H9 (cell line): ENCODE data around the gene TMEM141. TPM values are rescaled to one million over a fixed set of nuclear protein-coding genes. Genes with fewer than 3 reads are reported as not detected.

ENCODE experiments used
- DNase-seq: peaks from one replicate; pipeline ENCODE4 v3.0.0-alpha.2; 2017
- H2AFZ ChIP-seq: one replicate; pipeline ENCODE4 v1.6.1; 2013; ENCODE audit warnings: mild to moderate bottlenecking, low read length, control low read depth, moderate library complexity
- H2AK5ac ChIP-seq: 2 replicates; pipeline ENCODE4 v1.6.1; 2013; ENCODE audit warnings: low read length, control low read depth, mixed read lengths; ENCODE audit not compliant: insufficient read length
- H2BK120ac ChIP-seq: one replicate; pipeline ENCODE4 v1.6.1; 2013; ENCODE audit warnings: low read depth, mild to moderate bottlenecking, low read length, control low read depth, inconsistent platforms; ENCODE audit not compliant: poor library complexity, severe bottlenecking
- H2BK12ac ChIP-seq: 2 replicates; pipeline ENCODE4 v1.6.1; 2013; ENCODE audit warnings: low read length, control low read depth, mixed read lengths, low read depth; ENCODE audit not compliant: insufficient read length
- H2BK15ac ChIP-seq: 2 replicates; pipeline ENCODE4 v1.6.1; 2013; ENCODE audit warnings: low read depth, low read length, control low read depth
- H2BK20ac ChIP-seq: one replicate; pipeline ENCODE4 v1.6.1; 2013; ENCODE audit warnings: low read depth, mild to moderate bottlenecking, low read length, control low read depth, inconsistent platforms; ENCODE audit not compliant: poor library complexity, severe bottlenecking
- H2BK5ac ChIP-seq: 2 replicates; pipeline ENCODE4 v1.6.1; 2013; ENCODE audit warnings: low read length, control low read depth, mixed read lengths; ENCODE audit not compliant: insufficient read length
- H3K14ac ChIP-seq: 2 replicates; pipeline ENCODE4 v1.6.1; 2013; ENCODE audit warnings: low read length, control low read depth; ENCODE audit not compliant: insufficient read depth
- H3K18ac ChIP-seq: 2 replicates; pipeline ENCODE4 v1.6.1; 2013; ENCODE audit warnings: low read depth, mild to moderate bottlenecking, mixed read lengths, low read length, control low read depth; ENCODE audit not compliant: insufficient read length
- H3K23ac ChIP-seq: 2 replicates; pipeline ENCODE4 v1.6.1; 2013; ENCODE audit warnings: low read length, control low read depth, mixed read lengths, low read depth; ENCODE audit not compliant: insufficient read length
- H3K23me2 ChIP-seq: 2 replicates; pipeline ENCODE4 v1.6.1; 2013; ENCODE audit warnings: low read depth, mild to moderate bottlenecking, mixed read lengths, low read length, control low read depth; ENCODE audit not compliant: insufficient read length, poor library complexity, severe bottlenecking
- H3K27ac ChIP-seq: 2 replicates; pipeline ENCODE4 v1.5.1; 2013; ENCODE audit warnings: low read length, control low read depth, mixed read lengths, low read depth; ENCODE audit not compliant: insufficient read length
- H3K27me3 ChIP-seq: 2 replicates; pipeline ENCODE4 v1.6.1; 2013; ENCODE audit warnings: low read length, control low read depth, inconsistent platforms; ENCODE audit not compliant: insufficient read depth
- H3K4ac ChIP-seq: 2 replicates; pipeline ENCODE4 v1.6.1; 2013; ENCODE audit warnings: low read depth, mild to moderate bottlenecking, control low read depth, inconsistent platforms, low read length, moderate library complexity
- H3K4me1 ChIP-seq: 2 replicates; pipeline ENCODE4 v1.6.1; 2013; ENCODE audit warnings: low read length, control low read depth, inconsistent platforms; ENCODE audit not compliant: insufficient read depth
- H3K4me2 ChIP-seq: 2 replicates; pipeline ENCODE4 v1.6.1; 2013; ENCODE audit warnings: low read length, control low read depth, mixed read lengths; ENCODE audit not compliant: insufficient read length, insufficient read depth
- H3K56ac ChIP-seq: 2 replicates; pipeline ENCODE4 v1.6.1; 2013; ENCODE audit warnings: low read depth, mild to moderate bottlenecking, mixed read lengths, low read length, control low read depth; ENCODE audit not compliant: insufficient read length
- H3K79me1 ChIP-seq: 2 replicates; pipeline ENCODE4 v1.6.1; 2013; ENCODE audit warnings: low read depth, mild to moderate bottlenecking, moderate library complexity, low read length, control low read depth, inconsistent platforms; ENCODE audit not compliant: insufficient read depth, poor library complexity, severe bottlenecking
- H3K79me2 ChIP-seq: 2 replicates; pipeline ENCODE4 v1.6.1; 2013; ENCODE audit warnings: low read length, control low read depth, inconsistent platforms; ENCODE audit not compliant: insufficient read depth
- H3K9ac ChIP-seq: 2 replicates; pipeline ENCODE4 v1.6.1; 2013; ENCODE audit warnings: low read length, control low read depth, mixed read lengths; ENCODE audit not compliant: insufficient read length; ENCODE audit errors: extremely low read depth
- H3K9me3 ChIP-seq: one replicate; pipeline ENCODE4 v1.6.1; 2013; ENCODE audit warnings: low read depth, low read length, inconsistent platforms; ENCODE audit not compliant: control insufficient read depth
- H3T11ph ChIP-seq: one replicate; pipeline ENCODE4 v1.6.1; 2013; ENCODE audit warnings: mild to moderate bottlenecking, low read length, control low read depth, inconsistent platforms
- H4K20me1 ChIP-seq: one replicate; pipeline ENCODE4 v1.6.1; 2013; ENCODE audit not compliant: control insufficient read depth, insufficient read length, insufficient read depth
- H4K5ac ChIP-seq: 2 replicates; pipeline ENCODE4 v1.6.1; 2013; ENCODE audit warnings: low read depth, mild to moderate bottlenecking, mixed read lengths, low read length, control low read depth; ENCODE audit not compliant: insufficient read length
- H4K8ac ChIP-seq: replicated peaks from 2 replicates; pipeline ENCODE4 v1.6.1; 2013; ENCODE audit warnings: low read length, control low read depth, mixed read lengths, low read depth; ENCODE audit not compliant: insufficient read length
- H4K91ac ChIP-seq: 2 replicates; pipeline ENCODE4 v1.6.1; 2013; ENCODE audit warnings: low read depth, mild to moderate bottlenecking, moderate library complexity, mixed read lengths, low read length, control low read depth; ENCODE audit not compliant: insufficient read length
- H3K27ac Mint-ChIP-seq, 3 experiments: 2 replicates in 2 of 3; 3 replicates in 1 of 3; pipeline ENCODE4 v1.8.0; 2020 to 2021; ENCODE audit warnings: mixed read lengths in 3 of 3, mild to moderate bottlenecking in 1 of 3, moderate library complexity in 1 of 3
- H3K27me3 Mint-ChIP-seq: 2 replicates; pipeline ENCODE4 v1.8.0; 2021; ENCODE audit warnings: low read depth, mild to moderate bottlenecking, moderate library complexity, mixed read lengths
- H3K36me3 Mint-ChIP-seq, 3 experiments: 2 replicates in 2 of 3; 3 replicates in 1 of 3; pipeline ENCODE4 v1.8.0; 2020 to 2021; ENCODE audit warnings: low read depth in 3 of 3, mixed read lengths in 3 of 3; ENCODE audit not compliant: insufficient read depth in 1 of 3
- H3K4me1 Mint-ChIP-seq, 2 experiments: 2 replicates each; pipeline ENCODE4 v1.8.0; 2020; ENCODE audit warnings: mixed read lengths in 2 of 2
- H3K4me3 Mint-ChIP-seq, 2 experiments: 2 replicates in 1 of 2; 3 replicates in 1 of 2; pipeline ENCODE4 v1.8.0; 2020 to 2021; ENCODE audit warnings: mild to moderate bottlenecking in 2 of 2, mixed read lengths in 2 of 2, moderate library complexity in 1 of 2
- H3K9me3 Mint-ChIP-seq, 2 experiments: 2 replicates in 1 of 2; 3 replicates in 1 of 2; pipeline ENCODE4 v1.8.0; 2020; ENCODE audit warnings: mild to moderate bottlenecking in 2 of 2, mixed read lengths in 2 of 2, moderate library complexity in 1 of 2
- WGBS: extraction: QIAGEN DNeasy Blood & Tissue Kit; methylation state at CpG from one replicate; pipeline ENCODE4 v1.1.7; 2013; ENCODE audit warnings: missing lambda C conversion rate, low lambda C conversion rate, mixed read lengths; ENCODE audit not compliant: insufficient read length; ENCODE audit errors: extremely low coverage; 5-methylcytosine and 5-hydroxymethylcytosine counted together
- total RNA-seq: library from RNA; stranded (reverse); gene quantifications from 2 replicates; pipeline ENCODE4 v1.2.1, GENCODE V29; 2021
- TF ChIP-seq, protein P1 (sequence below): fragments of 200-600 bp; sonication (generic); conservative IDR thresholded peaks from 3 replicates; pipeline ENCODE4 v1.8.0; 2021; ENCODE audit warnings: antibody characterized with exemption, mild to moderate bottlenecking

TMEM141 gene
- total RNA-seq, 1 experiment from 2014 or later = 55.2 TPM

DNA sequence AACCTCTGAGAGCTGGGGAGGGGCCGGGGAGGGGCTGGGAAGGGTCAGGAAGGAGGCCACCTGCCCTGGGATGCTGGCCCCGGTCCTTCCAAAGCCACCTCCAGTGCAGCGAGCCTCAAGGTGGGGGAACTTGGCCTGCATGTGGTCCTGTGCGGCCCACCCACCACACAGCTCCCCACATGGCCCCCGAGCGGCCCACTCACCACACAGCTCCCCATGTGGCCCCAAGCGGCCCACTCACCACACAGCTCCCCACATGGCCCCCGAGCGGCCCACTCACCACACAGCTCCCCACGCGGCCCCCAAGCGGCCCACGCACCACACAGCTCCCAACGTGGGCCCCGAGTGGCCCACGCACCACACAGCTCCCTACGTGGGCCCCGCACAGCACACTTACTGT is 46.4 kb upstream of the TMEM141 start:
- H2BK5ac ChIP-seq = no peak overlapping the region
- peaks cover 3% of the 10 kb centered on the region for H3K23me2 ChIP-seq
- no peak overlapping the region for H2BK120ac ChIP-seq
- H4K8ac ChIP-seq = no peak overlapping the region
- no peak overlapping the region for H3K27ac Mint-ChIP-seq
- no peak overlapping the region for H2AFZ ChIP-seq
- H3K9ac ChIP-seq = no peak overlapping the region
- H3K79me2 ChIP-seq = no peaks in the 10 kb centered on the region
- H3K4me1 ChIP-seq = no peaks in the 10 kb centered on the region
- H3K9me3 ChIP-seq = no peaks in the 10 kb centered on the region
- no peak overlapping the region for H3K4me2 ChIP-seq
- H3K4me1 Mint-ChIP-seq = peaks cover 0 to 16% of the 10 kb centered on the region in 2 experiments; a peak in 1 of 4 replicates
- no peak overlapping the region for H3K18ac ChIP-seq
- no peak for DNase-seq
- no peak overlapping the region for H3K23ac ChIP-seq
- H4K20me1 ChIP-seq = no peaks in the 10 kb centered on the region
- H3K4me3 Mint-ChIP-seq = no peak overlapping the region
- H3K27ac ChIP-seq = no peak overlapping the region
- H2BK15ac ChIP-seq = no peak overlapping the region
- H2AK5ac ChIP-seq = no peak overlapping the region
- no peaks in the 10 kb centered on the region for H3K36me3 Mint-ChIP-seq
- WGBS = no CpG with 5 or more reads among the region's 18 CpGs
- H3K9me3 Mint-ChIP-seq = no peaks in the 10 kb centered on the region
- no peak overlapping the region for H4K5ac ChIP-seq
- H2BK20ac ChIP-seq = no peak overlapping the region
- H3K27me3 ChIP-seq = no peaks in the 10 kb centered on the region
- no peak overlapping the region for H3K56ac ChIP-seq
- no peaks in the 10 kb centered on the region for H3K79me1 ChIP-seq
- TF ChIP-seq, protein P1, sequence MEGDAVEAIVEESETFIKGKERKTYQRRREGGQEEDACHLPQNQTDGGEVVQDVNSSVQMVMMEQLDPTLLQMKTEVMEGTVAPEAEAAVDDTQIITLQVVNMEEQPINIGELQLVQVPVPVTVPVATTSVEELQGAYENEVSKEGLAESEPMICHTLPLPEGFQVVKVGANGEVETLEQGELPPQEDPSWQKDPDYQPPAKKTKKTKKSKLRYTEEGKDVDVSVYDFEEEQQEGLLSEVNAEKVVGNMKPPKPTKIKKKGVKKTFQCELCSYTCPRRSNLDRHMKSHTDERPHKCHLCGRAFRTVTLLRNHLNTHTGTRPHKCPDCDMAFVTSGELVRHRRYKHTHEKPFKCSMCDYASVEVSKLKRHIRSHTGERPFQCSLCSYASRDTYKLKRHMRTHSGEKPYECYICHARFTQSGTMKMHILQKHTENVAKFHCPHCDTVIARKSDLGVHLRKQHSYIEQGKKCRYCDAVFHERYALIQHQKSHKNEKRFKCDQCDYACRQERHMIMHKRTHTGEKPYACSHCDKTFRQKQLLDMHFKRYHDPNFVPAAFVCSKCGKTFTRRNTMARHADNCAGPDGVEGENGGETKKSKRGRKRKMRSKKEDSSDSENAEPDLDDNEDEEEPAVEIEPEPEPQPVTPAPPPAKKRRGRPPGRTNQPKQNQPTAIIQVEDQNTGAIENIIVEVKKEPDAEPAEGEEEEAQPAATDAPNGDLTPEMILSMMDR = no peak
- no peak overlapping the region for H3T11ph ChIP-seq
- no peak overlapping the region for H3K4ac ChIP-seq
- H2BK12ac ChIP-seq = no peak overlapping the region
- H3K27me3 Mint-ChIP-seq = 0 out of 2 replicates have a peak, but pooled peaks cover 1% of the 10 kb centered on the region
- no peak overlapping the region for H3K14ac ChIP-seq
- no peak overlapping the region for H4K91ac ChIP-seq
